ENCODE data around the gene TNFSF11.

The TNFSF11 gene, protein sequence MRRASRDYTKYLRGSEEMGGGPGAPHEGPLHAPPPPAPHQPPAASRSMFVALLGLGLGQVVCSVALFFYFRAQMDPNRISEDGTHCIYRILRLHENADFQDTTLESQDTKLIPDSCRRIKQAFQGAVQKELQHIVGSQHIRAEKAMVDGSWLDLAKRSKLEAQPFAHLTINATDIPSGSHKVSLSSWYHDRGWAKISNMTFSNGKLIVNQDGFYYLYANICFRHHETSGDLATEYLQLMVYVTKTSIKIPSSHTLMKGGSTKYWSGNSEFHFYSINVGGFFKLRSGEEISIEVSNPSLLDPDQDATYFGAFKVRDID

DNA sequence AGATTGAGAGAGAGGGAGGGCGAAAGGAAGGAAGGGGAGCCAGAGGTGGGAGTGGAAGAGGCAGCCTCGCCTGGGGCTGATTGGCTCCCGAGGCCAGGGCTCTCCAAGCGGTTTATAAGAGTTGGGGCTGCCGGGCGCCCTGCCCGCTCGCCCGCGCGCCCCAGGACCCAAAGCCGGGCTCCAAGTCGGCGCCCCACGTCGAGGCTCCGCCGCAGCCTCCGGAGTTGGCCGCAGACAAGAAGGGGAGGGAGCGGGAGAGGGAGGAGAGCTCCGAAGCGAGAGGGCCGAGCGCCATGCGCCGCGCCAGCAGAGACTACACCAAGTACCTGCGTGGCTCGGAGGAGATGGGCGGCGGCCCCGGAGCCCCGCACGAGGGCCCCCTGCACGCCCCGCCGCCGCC lies at the start of gene TNFSF11:
TSS of gene TNFSF11 (plus strand) at position 142 of the 400 bp plus-strand sequence. CDS start at position 294, 152 bp downstream.
- no peak within 1 kb of the TSS for H3K4me2 ChIP-seq (ENCODE audit: insufficient read depth, low read length)
- no peaks in the 10 kb centered on the region for H3K27me3 ChIP-seq (ENCODE audit: insufficient read depth, low read length, poor library complexity)
- H3K36me3 ChIP-seq (ENCODE audit: insufficient read depth, low read length) = no peaks in the 10 kb centered on the region
- H2AFZ ChIP-seq (ENCODE audit: low read depth, low read length) = no peak within 1 kb of the TSS
- H3K27ac ChIP-seq (ENCODE audit: low read length) = no peak within 1 kb of the TSS
- H3K9me3 ChIP-seq (ENCODE audit: insufficient read depth, low read length, severe bottlenecking) = no peaks in the 10 kb centered on the region
- no peak within 1 kb of the TSS for H3K4me3 ChIP-seq (ENCODE audit: low read depth in 1 of 2, low read length in 2 of 2)
- no peaks in the 10 kb centered on the region for H4K20me1 ChIP-seq (ENCODE audit: insufficient read depth, low read length)
- TF ChIP-seq, protein P1, sequence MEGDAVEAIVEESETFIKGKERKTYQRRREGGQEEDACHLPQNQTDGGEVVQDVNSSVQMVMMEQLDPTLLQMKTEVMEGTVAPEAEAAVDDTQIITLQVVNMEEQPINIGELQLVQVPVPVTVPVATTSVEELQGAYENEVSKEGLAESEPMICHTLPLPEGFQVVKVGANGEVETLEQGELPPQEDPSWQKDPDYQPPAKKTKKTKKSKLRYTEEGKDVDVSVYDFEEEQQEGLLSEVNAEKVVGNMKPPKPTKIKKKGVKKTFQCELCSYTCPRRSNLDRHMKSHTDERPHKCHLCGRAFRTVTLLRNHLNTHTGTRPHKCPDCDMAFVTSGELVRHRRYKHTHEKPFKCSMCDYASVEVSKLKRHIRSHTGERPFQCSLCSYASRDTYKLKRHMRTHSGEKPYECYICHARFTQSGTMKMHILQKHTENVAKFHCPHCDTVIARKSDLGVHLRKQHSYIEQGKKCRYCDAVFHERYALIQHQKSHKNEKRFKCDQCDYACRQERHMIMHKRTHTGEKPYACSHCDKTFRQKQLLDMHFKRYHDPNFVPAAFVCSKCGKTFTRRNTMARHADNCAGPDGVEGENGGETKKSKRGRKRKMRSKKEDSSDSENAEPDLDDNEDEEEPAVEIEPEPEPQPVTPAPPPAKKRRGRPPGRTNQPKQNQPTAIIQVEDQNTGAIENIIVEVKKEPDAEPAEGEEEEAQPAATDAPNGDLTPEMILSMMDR (IDR thresholded peaks at IDR 0.05; ENCODE audit: borderline replicate concordance, extremely low read depth, low read length, poor library complexity, severe bottlenecking) = no peak
- TF ChIP-seq EZH2 (IDR thresholded peaks at IDR 0.05; ENCODE audit: borderline replicate concordance, low read depth, low read length, severe bottlenecking) = no peak
- H3K4me1 ChIP-seq (ENCODE audit: insufficient read depth, low read length) = no peaks in the 10 kb centered on the region
- H3K9ac ChIP-seq (ENCODE audit: low read depth, low read length) = no peak within 1 kb of the TSS
- H3K79me2 ChIP-seq (ENCODE audit: insufficient read depth, low read length) = no peaks in the 10 kb centered on the region
- DNase-seq (no peak), ATAC-seq (ENCODE audit: insufficient read depth, low read depth) (no peak)

- Histone ChIP-seq H3K4me1 (ENCODE audit: insufficient read depth, low read length) (no peaks in the 10 kb centered on the region), H3K4me3 (ENCODE audit: low read depth in 1 of 2, low read length in 2 of 2) (no peak overlapping the region), H3K4me2 (ENCODE audit: insufficient read depth, low read length) (no peak overlapping the region), H4K20me1 (ENCODE audit: insufficient read depth, low read length) (no peaks in the 10 kb centered on the region), H3K79me2 (ENCODE audit: insufficient read depth, low read length) (no peaks in the 10 kb centered on the region), H3K36me3 (ENCODE audit: insufficient read depth, low read length) (no peaks in the 10 kb centered on the region), H3K9ac (ENCODE audit: low read depth, low read length) (no peak overlapping the region), H2AFZ (ENCODE audit: low read depth, low read length) (no peak overlapping the region), H3K27ac (ENCODE audit: low read length) (no peak overlapping the region), H3K27me3 (ENCODE audit: insufficient read depth, low read length, poor library complexity) (no peaks in the 10 kb centered on the region), H3K9me3 (ENCODE audit: insufficient read depth, low read length, severe bottlenecking) (no peaks in the 10 kb centered on the region)
- TF ChIP-seq EZH2 (IDR thresholded peaks at IDR 0.05; ENCODE audit: borderline replicate concordance, low read depth, low read length, severe bottlenecking) = no peak
- TF ChIP-seq, protein P1 (IDR thresholded peaks at IDR 0.05; ENCODE audit: borderline replicate concordance, extremely low read depth, low read length, poor library complexity, severe bottlenecking) = no peak
- ATAC-seq (ENCODE audit: insufficient read depth, low read depth) = no peak
- DNase-seq = no peak
These were observed 49.4 kb upstream of the TNFSF11 start for GRCh38 chr13:42524487-42525034.

- no peak for TF ChIP-seq EZH2 (IDR thresholded peaks at IDR 0.05; ENCODE audit: borderline replicate concordance, low read depth, low read length, severe bottlenecking)
- TF ChIP-seq, protein P1 (IDR thresholded peaks at IDR 0.05; ENCODE audit: borderline replicate concordance, extremely low read depth, low read length, poor library complexity, severe bottlenecking) = no peak
- no peak for DNase-seq
- no peak overlapping the region for H3K4me2 ChIP-seq (ENCODE audit: insufficient read depth, low read length)
- no peaks in the 10 kb centered on the region for H3K36me3 ChIP-seq (ENCODE audit: insufficient read depth, low read length)
- H3K4me1 ChIP-seq (ENCODE audit: insufficient read depth, low read length) = no peaks in the 10 kb centered on the region
- H3K27ac ChIP-seq (ENCODE audit: low read length) = no peak overlapping the region
- no peak overlapping the region for H3K9ac ChIP-seq (ENCODE audit: low read depth, low read length)
- no peak for ATAC-seq (ENCODE audit: insufficient read depth, low read depth)
- H3K79me2 ChIP-seq (ENCODE audit: insufficient read depth, low read length) = no peaks in the 10 kb centered on the region
- H3K27me3 ChIP-seq (ENCODE audit: insufficient read depth, low read length, poor library complexity) = no peaks in the 10 kb centered on the region
- no peak overlapping the region for H3K4me3 ChIP-seq (ENCODE audit: low read depth in 1 of 2, low read length in 2 of 2)
- no peak overlapping the region for H2AFZ ChIP-seq (ENCODE audit: low read depth, low read length)
- H3K9me3 ChIP-seq (ENCODE audit: insufficient read depth, low read length, severe bottlenecking) = no peaks in the 10 kb centered on the region
- no peaks in the 10 kb centered on the region for H4K20me1 ChIP-seq (ENCODE audit: insufficient read depth, low read length)
These were observed 48.9 kb upstream of the TNFSF11 start for GRCh38 chr13:42525035-42525504.
